Measurements from ENCODE around the gene DEFB124. TPM values are rescaled to one million over a fixed set of nuclear protein-coding genes. Genes with fewer than 3 reads are reported as not detected.
"Not testable (repeated sequence)": the region's sequence is repeated elsewhere in the genome, so short reads cannot be mapped to it uniquely, and the experiment has no call there.

The DEFB124 gene
- polyA plus RNA-seq, 1 experiment: not detected

DNA sequence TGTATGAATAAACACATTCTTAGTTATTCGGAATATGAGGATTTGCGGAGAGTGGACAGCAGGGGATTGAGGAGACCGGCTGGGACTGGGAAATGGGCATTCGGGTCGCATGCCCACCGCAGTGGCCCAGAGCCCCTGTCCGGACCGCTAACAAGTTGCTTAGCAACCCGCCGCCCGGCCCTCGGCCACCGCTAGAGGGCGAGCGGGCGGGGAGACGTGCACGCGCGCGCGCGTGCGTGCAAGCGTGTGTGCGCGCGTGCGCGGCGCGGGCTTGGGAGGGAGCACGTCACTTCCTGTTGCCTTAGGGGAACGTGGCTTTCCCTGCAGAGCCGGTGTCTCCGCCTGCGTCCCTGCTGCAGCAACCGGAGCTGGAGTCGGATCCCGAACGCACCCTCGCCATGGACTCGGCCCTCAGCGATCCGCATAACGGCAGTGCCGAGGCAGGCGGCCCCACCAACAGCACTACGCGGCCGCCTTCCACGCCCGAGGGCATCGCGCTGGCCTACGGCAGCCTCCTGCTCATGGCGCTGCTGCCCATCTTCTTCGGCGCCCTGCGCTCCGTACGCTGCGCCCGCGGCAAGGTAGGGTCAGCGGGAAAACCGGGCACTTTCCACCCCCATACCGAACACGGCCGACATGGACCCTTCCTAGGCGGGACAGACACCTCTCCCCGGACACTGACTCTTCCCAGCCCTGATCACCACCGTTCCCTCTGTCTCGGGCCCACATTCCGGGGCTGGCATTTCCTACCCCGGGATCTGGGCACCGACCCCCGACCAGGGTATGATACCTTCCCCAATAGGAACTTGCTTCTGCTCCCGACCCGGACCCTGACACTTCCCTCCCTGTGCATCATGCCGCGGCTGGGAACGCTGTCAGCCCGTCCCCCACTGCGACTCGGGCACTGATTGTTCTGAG, 39.5 kb upstream of the DEFB124 start, which contains the start of gene HM13:
TSS of gene HM13 (plus strand) at position 289 of the 918 bp plus-strand sequence. CDS start at position 399, 110 bp downstream.
- H3K36me3 ChIP-seq (ENCODE audit: control insufficient read depth, insufficient read depth, low read length): peaks cover 5% of the 10 kb centered on the region; the same call in 1 of the 2 replicates
- POLR2A ChIA-PET: interaction anchor here (0.7 kb wide), 1 partner anchor 57 kb away, joined by 12 read pairs; no protein-coding TSS in a partner anchor
- H3K4me3 ChIP-seq (ENCODE audit: low read depth, low read length): peak within 1 kb of the TSS; percentile 96
- CTCF ChIA-PET: interaction anchor here (0.6 to 2.8 kb wide), 10 partner anchors 11 to 98 kb away, joined by 3 to 16 read pairs (median 4); no protein-coding TSS in a partner anchor
- peak; percentile 51 for DNase-seq (ENCODE audit: low read depth)
- H3K27me3 ChIP-seq (ENCODE audit: control insufficient read depth, insufficient read depth, low read length): no peaks in the 10 kb centered on the region
- TF ChIP-seq, protein P1, sequence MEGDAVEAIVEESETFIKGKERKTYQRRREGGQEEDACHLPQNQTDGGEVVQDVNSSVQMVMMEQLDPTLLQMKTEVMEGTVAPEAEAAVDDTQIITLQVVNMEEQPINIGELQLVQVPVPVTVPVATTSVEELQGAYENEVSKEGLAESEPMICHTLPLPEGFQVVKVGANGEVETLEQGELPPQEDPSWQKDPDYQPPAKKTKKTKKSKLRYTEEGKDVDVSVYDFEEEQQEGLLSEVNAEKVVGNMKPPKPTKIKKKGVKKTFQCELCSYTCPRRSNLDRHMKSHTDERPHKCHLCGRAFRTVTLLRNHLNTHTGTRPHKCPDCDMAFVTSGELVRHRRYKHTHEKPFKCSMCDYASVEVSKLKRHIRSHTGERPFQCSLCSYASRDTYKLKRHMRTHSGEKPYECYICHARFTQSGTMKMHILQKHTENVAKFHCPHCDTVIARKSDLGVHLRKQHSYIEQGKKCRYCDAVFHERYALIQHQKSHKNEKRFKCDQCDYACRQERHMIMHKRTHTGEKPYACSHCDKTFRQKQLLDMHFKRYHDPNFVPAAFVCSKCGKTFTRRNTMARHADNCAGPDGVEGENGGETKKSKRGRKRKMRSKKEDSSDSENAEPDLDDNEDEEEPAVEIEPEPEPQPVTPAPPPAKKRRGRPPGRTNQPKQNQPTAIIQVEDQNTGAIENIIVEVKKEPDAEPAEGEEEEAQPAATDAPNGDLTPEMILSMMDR (IDR thresholded peaks at IDR 0.05; ENCODE audit: insufficient read depth, low read depth, low read length): peak; percentile 81

DNA sequence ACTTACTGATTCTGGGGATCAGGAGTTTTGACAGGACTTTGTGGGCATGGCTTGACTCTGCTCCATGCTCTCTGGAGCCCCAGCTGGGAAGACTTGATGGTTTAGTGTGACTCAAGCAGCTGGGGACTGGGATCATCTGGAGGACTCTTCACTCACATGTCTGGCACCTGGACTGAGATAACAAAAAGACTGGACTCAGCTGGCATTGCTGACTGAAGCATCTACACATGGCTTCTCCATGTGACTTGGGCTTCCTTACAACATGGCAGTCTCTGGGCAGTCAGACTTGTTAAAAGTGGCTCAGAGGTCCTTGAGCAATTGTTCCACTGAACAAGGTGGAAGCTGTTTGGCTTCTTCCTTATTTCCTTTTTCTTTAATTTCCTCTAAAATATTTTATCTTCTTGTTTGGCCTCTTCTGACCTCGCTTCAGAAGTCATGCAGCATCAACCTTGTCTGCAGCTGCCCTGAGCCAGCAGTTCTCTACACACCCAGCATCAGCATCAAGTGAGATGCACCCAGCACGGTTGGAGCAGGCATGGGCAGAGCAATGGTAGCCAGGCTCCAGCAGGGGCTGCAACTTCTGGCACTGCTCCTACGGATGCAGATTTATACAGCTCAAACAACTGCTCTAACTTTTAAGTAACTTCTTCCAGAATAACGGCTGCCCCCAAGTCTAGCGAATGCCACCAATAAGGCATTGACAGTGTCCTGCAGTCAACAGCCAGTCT, 33.8 kb upstream of the DEFB124 start:
- no peaks in the 10 kb centered on the region for H3K36me3 ChIP-seq (ENCODE audit: control insufficient read depth, insufficient read depth, low read length)
- H3K4me3 ChIP-seq (ENCODE audit: low read depth, low read length): no peak overlapping the region
- TF ChIP-seq, protein P1 (IDR thresholded peaks at IDR 0.05; ENCODE audit: insufficient read depth, low read depth, low read length): no peak
- H3K27me3 ChIP-seq (ENCODE audit: control insufficient read depth, insufficient read depth, low read length): no peaks in the 10 kb centered on the region
- ChIA-PET POLR2A (no interaction called here), CTCF (interaction anchor here (0.9 to 4.0 kb wide), 2 partner anchors 40 to 49 kb away, joined by 5 to 26 read pairs; no protein-coding TSS in a partner anchor)
- DNase-seq (ENCODE audit: low read depth): no peak

DNA sequence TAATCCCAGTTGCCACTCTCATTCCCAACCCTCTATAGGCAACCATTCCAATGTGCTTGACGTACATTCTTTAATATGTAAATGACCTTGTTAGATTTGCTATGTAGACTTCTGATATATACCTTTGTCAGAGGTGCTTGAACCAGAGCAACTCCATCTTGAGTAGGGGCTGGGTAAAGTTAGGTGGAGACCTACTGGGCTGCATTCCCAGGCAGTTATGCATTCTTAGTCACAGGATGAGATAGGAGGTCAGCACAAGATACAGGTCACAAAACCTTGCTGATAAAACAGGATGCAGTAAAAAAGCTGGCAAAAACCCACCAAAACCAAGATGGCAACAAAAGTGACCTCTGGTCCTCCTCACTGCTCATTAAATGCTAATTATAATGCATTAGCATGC, 31.0 kb upstream of the DEFB124 start:
- ChIA-PET CTCF (interaction anchor here (4.0 kb wide), 1 partner anchor 46 kb away, joined by 26 read pairs; no protein-coding TSS in a partner anchor), POLR2A (no interaction called here)
- no peak for DNase-seq (ENCODE audit: low read depth)
- Histone ChIP-seq H3K27me3 (ENCODE audit: control insufficient read depth, insufficient read depth, low read length) (no peaks in the 10 kb centered on the region), H3K4me3 (ENCODE audit: low read depth, low read length) (no peak overlapping the region), H3K36me3 (ENCODE audit: control insufficient read depth, insufficient read depth, low read length) (no peaks in the 10 kb centered on the region)
- TF ChIP-seq, protein P1 (IDR thresholded peaks at IDR 0.05; ENCODE audit: insufficient read depth, low read depth, low read length): no peak

DNA sequence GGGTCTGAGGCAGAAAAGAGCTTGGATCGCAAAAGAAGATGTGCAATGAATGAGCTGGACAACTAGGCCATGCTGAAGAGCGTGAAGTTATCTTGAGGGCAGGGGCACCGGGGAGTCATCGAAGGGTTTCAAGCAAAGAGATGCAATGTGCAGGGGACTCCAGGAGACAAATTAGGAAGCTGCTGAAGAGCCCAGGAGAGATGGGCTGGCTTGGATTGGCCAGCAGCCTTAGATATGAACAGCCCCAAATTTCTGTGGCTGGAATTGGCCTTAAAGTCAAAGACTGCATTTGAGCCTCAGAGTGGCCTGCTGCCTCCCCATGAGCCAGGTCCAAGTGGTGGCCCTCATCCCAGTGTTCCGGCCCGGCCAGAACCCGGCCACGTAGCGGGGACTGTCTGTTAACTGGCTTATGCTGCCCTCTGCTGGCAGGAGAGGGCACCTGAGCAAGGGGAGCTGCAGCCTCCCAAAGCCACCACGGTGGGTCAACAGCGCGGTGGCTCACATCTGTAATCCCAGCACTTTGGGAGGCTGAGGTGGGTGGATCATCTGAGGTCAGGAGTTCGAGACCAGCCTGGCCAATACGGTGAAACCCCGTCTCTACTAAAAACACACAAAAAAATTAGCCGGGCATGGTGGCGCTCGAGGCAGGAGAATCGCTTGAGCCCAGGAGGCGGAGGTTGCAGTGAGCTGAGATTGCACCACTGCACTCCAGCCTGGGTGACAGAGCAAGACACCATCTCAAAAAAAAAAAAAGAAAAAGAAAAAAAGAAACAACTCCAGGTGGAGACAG, 28.2 kb upstream of the DEFB124 start:
- H3K27me3 ChIP-seq (ENCODE audit: control insufficient read depth, insufficient read depth, low read length); H3K36me3 ChIP-seq (ENCODE audit: control insufficient read depth, insufficient read depth, low read length); POLR2A ChIA-PET; H3K4me3 ChIP-seq (ENCODE audit: low read depth, low read length); DNase-seq (ENCODE audit: low read depth): not testable (repeated sequence)
- TF ChIP-seq, protein P1 (IDR thresholded peaks at IDR 0.05; ENCODE audit: insufficient read depth, low read depth, low read length): peak; percentile 87
- CTCF ChIA-PET: interaction anchor here (0.6 to 4.9 kb wide), 24 partner anchors 9 to 110 kb away, joined by 3 to 125 read pairs (median 5); partner anchors contain the start of genes DEFB124, HM13 and REM1
